ENCODE results near the gene FXYD2. TPM values are rescaled to one million over a fixed set of nuclear protein-coding genes. Genes with fewer than 3 reads are reported as not detected.
A peak's percentile ranks its signal among the peaks of the same experiment; 100 is the strongest.

The FXYD2 gene
- total RNA-seq, 3 donors from 2014 or later (not counting 1 experiment from before 2014, with no cell fraction given) = 0.75 to 0.78 TPM; not detected in 1

DNA sequence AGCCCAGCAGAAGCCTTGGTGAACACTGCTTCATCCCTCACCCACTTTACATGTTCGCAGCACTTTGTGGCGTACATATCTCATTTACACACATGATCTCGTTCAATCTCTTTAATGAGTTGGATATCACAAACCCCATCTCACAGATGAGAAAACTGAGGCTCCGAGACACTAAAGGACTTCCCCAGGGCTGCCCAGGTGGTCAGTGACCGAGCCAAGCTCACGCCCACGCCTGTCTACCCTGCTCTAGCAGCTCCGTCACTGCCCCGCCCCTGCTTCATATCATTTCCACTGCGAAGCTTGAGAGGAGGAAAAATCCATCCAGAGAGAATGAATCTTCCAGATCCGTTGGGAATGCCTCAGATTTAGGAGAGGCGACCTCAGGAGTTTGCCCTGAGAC is 15.8 kb downstream of the FXYD2 start:
- DNase-seq = no peak
- TF ChIP-seq, protein P1, sequence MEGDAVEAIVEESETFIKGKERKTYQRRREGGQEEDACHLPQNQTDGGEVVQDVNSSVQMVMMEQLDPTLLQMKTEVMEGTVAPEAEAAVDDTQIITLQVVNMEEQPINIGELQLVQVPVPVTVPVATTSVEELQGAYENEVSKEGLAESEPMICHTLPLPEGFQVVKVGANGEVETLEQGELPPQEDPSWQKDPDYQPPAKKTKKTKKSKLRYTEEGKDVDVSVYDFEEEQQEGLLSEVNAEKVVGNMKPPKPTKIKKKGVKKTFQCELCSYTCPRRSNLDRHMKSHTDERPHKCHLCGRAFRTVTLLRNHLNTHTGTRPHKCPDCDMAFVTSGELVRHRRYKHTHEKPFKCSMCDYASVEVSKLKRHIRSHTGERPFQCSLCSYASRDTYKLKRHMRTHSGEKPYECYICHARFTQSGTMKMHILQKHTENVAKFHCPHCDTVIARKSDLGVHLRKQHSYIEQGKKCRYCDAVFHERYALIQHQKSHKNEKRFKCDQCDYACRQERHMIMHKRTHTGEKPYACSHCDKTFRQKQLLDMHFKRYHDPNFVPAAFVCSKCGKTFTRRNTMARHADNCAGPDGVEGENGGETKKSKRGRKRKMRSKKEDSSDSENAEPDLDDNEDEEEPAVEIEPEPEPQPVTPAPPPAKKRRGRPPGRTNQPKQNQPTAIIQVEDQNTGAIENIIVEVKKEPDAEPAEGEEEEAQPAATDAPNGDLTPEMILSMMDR (IDR thresholded peaks at IDR 0.05) = no peak
- intact Hi-C loops (cut with micrococcal nuclease) = loop anchor here (10.0 kb wide), 1 partner anchor 366 kb away; the partner anchor contains the start of gene SCN2B
- Histone ChIP-seq H3K36me3 (ENCODE audit: control insufficient read depth, insufficient read depth, low read length) (no peaks in the 10 kb centered on the region), H3K4me1 (ENCODE audit: control insufficient read depth, insufficient read depth, low read length) (peaks cover 15% of the 10 kb centered on the region), H3K4me3 (ENCODE audit: low read length) (no peak overlapping the region), H3K9me3 (ENCODE audit: control insufficient read depth, insufficient read depth, low read length) (no peaks in the 10 kb centered on the region), H3K27ac (ENCODE audit: low read length) (no peak overlapping the region), H3K27me3 (ENCODE audit: control insufficient read depth, insufficient read depth, low read length) (no peaks in the 10 kb centered on the region)
- Mint-ChIP-seq H3K4me3 (no peak overlapping the region), H3K27ac (no peak overlapping the region), H3K36me3 (no peaks in the 10 kb centered on the region), H3K4me1 (no peaks in the 10 kb centered on the region), H3K9me3 (no peaks in the 10 kb centered on the region), H3K27me3 (ENCODE audit: low read depth in 2 of 2) (peaks cover 0 to 18% of the 10 kb centered on the region in 2 donors)
- WGBS (ENCODE audit: insufficient coverage) = 84% methylated on average over 12 of the region's 12 CpGs
- ATAC-seq = no peak

DNA sequence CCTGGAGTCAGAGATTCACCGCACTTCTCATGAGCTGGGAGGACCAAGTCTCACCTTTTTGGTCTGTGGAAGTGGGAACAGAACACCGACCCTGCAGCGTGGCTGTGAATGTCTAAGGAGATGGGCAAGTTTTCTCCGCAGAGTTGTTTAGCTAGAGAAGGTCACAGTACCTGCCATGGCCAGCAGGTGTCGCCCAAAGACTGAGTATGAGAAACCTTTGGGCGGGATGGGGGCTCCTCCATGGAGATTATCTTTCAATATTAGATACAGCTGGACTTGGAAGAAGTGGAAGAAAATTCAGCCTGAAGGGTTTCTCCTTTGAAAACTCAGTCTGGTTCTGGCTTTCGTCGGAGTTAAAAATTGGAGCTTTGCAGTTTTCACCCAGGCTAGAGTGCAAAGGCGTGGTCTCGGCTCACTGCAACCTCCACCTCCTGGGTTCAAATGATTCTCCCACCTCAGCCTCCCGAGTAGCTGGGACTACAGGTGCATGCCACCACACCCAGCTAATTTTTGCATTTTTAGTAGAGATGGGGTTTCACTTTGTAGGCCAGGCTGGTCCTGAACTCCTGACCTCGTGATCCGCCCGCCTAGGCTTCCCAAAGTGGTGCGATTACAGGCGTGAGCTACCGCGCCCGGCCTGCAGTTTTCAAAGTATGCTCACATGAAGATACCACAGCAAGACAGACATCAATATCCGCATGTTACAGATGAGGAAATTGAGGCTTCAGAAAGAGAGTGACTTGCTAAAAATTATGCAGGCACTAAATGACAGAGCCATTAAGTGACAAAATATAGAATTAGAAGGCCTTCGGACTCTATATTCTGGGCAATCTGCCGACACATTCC is 16.8 kb downstream of the FXYD2 start:
- intact Hi-C loops (cut with micrococcal nuclease) = loop anchor here (1.0 to 10.0 kb wide), 3 partner anchors 10 to 367 kb away; partner anchors contain the start of gene SCN2B
- H3K4me3 Mint-ChIP-seq = no peak overlapping the region
- ATAC-seq (peak; percentile 46 to 91 (median 83)), DNase-seq (peak; percentile 74 to 88)
- Histone ChIP-seq H3K27ac (ENCODE audit: low read length) (no peak overlapping the region), H3K36me3 (ENCODE audit: control insufficient read depth, insufficient read depth, low read length) (no peaks in the 10 kb centered on the region), H3K27me3 (ENCODE audit: control insufficient read depth, insufficient read depth, low read length) (no peaks in the 10 kb centered on the region), H3K4me3 (ENCODE audit: low read length) (no peak overlapping the region), H3K9me3 (ENCODE audit: control insufficient read depth, insufficient read depth, low read length) (no peaks in the 10 kb centered on the region), H3K4me1 (ENCODE audit: control insufficient read depth, insufficient read depth, low read length) (peaks cover 15% of the 10 kb centered on the region)
- no peaks in the 10 kb centered on the region for H3K4me1 Mint-ChIP-seq
- WGBS (ENCODE audit: insufficient coverage) = 59% methylated on average over 21 of the region's 22 CpGs
- TF ChIP-seq, protein P1 (IDR thresholded peaks at IDR 0.05) = peak; percentile 98
- H3K36me3 Mint-ChIP-seq = no peaks in the 10 kb centered on the region
- H3K27me3 Mint-ChIP-seq (ENCODE audit: low read depth in 2 of 2) = peaks cover 0 to 18% of the 10 kb centered on the region in 2 donors
- H3K27ac Mint-ChIP-seq = no peak overlapping the region
- no peaks in the 10 kb centered on the region for H3K9me3 Mint-ChIP-seq

DNA sequence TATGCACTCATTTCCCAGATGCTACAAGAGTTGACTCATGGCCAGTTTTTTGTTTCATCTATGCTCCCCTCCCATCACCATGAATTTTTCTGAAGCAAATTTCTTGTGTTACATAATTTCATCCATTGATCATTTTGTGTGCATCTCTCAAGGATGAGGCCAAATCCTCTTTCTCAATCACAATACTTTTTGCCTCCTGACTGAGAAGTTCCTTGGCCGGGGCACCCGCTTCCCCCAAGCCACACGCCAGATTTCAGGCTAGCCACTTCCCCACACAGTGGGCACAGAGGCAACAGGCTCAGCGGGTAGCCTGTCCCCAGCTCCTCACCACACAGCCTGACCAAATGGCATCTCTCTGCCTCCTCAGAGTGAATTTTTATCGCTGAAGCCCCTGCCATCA is 17.7 kb downstream of the FXYD2 start:
- ATAC-seq (no peak), DNase-seq (no peak)
- Histone ChIP-seq H3K4me1 (ENCODE audit: control insufficient read depth, insufficient read depth, low read length) (peaks cover 15% of the 10 kb centered on the region), H3K36me3 (ENCODE audit: control insufficient read depth, insufficient read depth, low read length) (no peaks in the 10 kb centered on the region), H3K27ac (ENCODE audit: low read length) (no peak overlapping the region), H3K9me3 (ENCODE audit: control insufficient read depth, insufficient read depth, low read length) (no peaks in the 10 kb centered on the region), H3K27me3 (ENCODE audit: control insufficient read depth, insufficient read depth, low read length) (no peaks in the 10 kb centered on the region), H3K4me3 (ENCODE audit: low read length) (no peak overlapping the region)
- Mint-ChIP-seq H3K27ac (no peak overlapping the region), H3K4me1 (no peaks in the 10 kb centered on the region), H3K4me3 (no peak overlapping the region), H3K36me3 (no peaks in the 10 kb centered on the region), H3K9me3 (no peaks in the 10 kb centered on the region), H3K27me3 (ENCODE audit: low read depth in 2 of 2) (peaks cover 3 to 19% of the 10 kb centered on the region in 2 donors)
- 33% methylated on average over 5 of the region's 5 CpGs for WGBS (ENCODE audit: insufficient coverage)
- intact Hi-C loops (cut with micrococcal nuclease) = loop anchor here (1.0 to 10.0 kb wide), 3 partner anchors 10 to 368 kb away; partner anchors contain the start of gene SCN2B
- TF ChIP-seq, protein P1 (IDR thresholded peaks at IDR 0.05) = no peak

Measured in natural killer cell (primary cell).